KMS-11 (cell line): ENCODE results near the gene CCR3.

ENCODE experiments used
- H2AFZ ChIP-seq: fragments of 200-600 bp; sonication (generic); 2 replicates; pipeline ENCODE4 v1.6.1; 2016; ENCODE audit warnings: antibody characterized with exemption, mixed run types, low read depth
- H3K27ac ChIP-seq: fragments of 200-600 bp; sonication (generic); 2 replicates; pipeline ENCODE4 v1.6.1; 2016; ENCODE audit warnings: mild to moderate bottlenecking, mixed run types
- H3K27me3 ChIP-seq: fragments of 200-600 bp; sonication (generic); 2 replicates; pipeline ENCODE4 v1.6.1; 2017; ENCODE audit warnings: mild to moderate bottlenecking, low read depth, mixed run types, moderate library complexity; ENCODE audit not compliant: insufficient read depth
- H3K36me3 ChIP-seq: fragments of 200-600 bp; sonication (generic); 2 replicates; pipeline ENCODE4 v1.6.1; 2017; ENCODE audit warnings: mild to moderate bottlenecking, mixed run types; ENCODE audit not compliant: insufficient read depth
- H3K4me1 ChIP-seq: fragments of 200-600 bp; sonication (generic); 2 replicates; pipeline ENCODE4 v1.6.1; 2016; ENCODE audit warnings: mild to moderate bottlenecking, low read depth, mixed run types; ENCODE audit not compliant: poor library complexity, severe bottlenecking
- H3K4me2 ChIP-seq: fragments of 200-600 bp; sonication (generic); 2 replicates; pipeline ENCODE4 v1.7.0; 2016; ENCODE audit warnings: mild to moderate bottlenecking, mixed run types
- H3K4me3 ChIP-seq: fragments of 200-600 bp; sonication (generic); IDR thresholded peaks from 2 replicates; pipeline ENCODE4 v1.6.1; 2017; ENCODE audit warnings: low read depth, low read length, mixed read lengths; ENCODE audit not compliant: insufficient read depth
- H3K79me2 ChIP-seq: fragments of 200-600 bp; sonication (generic); 2 replicates; pipeline ENCODE4 v1.6.1; 2016; ENCODE audit warnings: low read depth, mixed run types; ENCODE audit not compliant: insufficient read depth
- H3K9ac ChIP-seq: fragments of 200-600 bp; sonication (generic); 2 replicates; pipeline ENCODE4 v1.6.1; 2016; ENCODE audit warnings: mild to moderate bottlenecking, mixed run types
- H4K20me1 ChIP-seq: fragments of 200-600 bp; sonication (generic); 2 replicates; pipeline ENCODE4 v1.6.1; 2016; ENCODE audit warnings: mild to moderate bottlenecking, mixed run types; ENCODE audit not compliant: insufficient read depth
- CTCF ChIP-seq: fragments of 200-600 bp; sonication (generic); conservative IDR thresholded peaks from 2 replicates; pipeline ENCODE4 v1.6.1; 2017; ENCODE audit warnings: low read depth, mild to moderate bottlenecking, antibody characterized with exemption, low read length, moderate library complexity, mixed read lengths

CCR3 gene

GRCh38 chr3:46231323-46231722 lies 10.9 kb upstream of the CCR3 start:
- H3K4me1 ChIP-seq, result no peaks in the 10 kb centered on the region
- no peak overlapping the region for H3K4me2 ChIP-seq
- H3K9ac ChIP-seq, result no peak overlapping the region
- H3K27ac ChIP-seq, result no peak overlapping the region
- no peaks in the 10 kb centered on the region for H3K36me3 ChIP-seq
- no peaks in the 10 kb centered on the region for H3K27me3 ChIP-seq
- H3K79me2 ChIP-seq, result no peaks in the 10 kb centered on the region
- no peak overlapping the region for H2AFZ ChIP-seq
- H3K4me3 ChIP-seq, result no peak overlapping the region
- no peaks in the 10 kb centered on the region for H4K20me1 ChIP-seq
- no peak for TF ChIP-seq CTCF

- H4K20me1 ChIP-seq, result no peaks in the 10 kb centered on the region
- no peak overlapping the region for H3K27ac ChIP-seq
- no peaks in the 10 kb centered on the region for H3K4me1 ChIP-seq
- H3K79me2 ChIP-seq, result no peaks in the 10 kb centered on the region
- H3K4me3 ChIP-seq, result no peak overlapping the region
- TF ChIP-seq CTCF, result no peak
- H3K9ac ChIP-seq, result no peak overlapping the region
- no peaks in the 10 kb centered on the region for H3K27me3 ChIP-seq
- no peak overlapping the region for H2AFZ ChIP-seq
- no peaks in the 10 kb centered on the region for H3K36me3 ChIP-seq
- H3K4me2 ChIP-seq, result no peak overlapping the region
These were observed 9.1 kb upstream of the CCR3 start for GRCh38 chr3:46233194-46233593.

GRCh38 chr3:46235425-46235824 lies 6.8 kb upstream of the CCR3 start:
- Histone ChIP-seq H2AFZ (no peak overlapping the region), H3K9ac (no peak overlapping the region), H4K20me1 (no peaks in the 10 kb centered on the region), H3K79me2 (no peaks in the 10 kb centered on the region), H3K27ac (no peak overlapping the region), H3K27me3 (no peaks in the 10 kb centered on the region), H3K4me3 (no peak overlapping the region), H3K36me3 (no peaks in the 10 kb centered on the region), H3K4me2 (no peak overlapping the region), H3K4me1 (no peaks in the 10 kb centered on the region)
- no peak for TF ChIP-seq CTCF

GRCh38 chr3:46236294-46237054 lies 5.8 kb upstream of the CCR3 start:
- Histone ChIP-seq H3K36me3 (no peaks in the 10 kb centered on the region), H3K9ac (no peak overlapping the region), H3K27ac (no peak overlapping the region), H2AFZ (no peak overlapping the region), H3K4me2 (no peak overlapping the region), H3K27me3 (no peaks in the 10 kb centered on the region), H3K79me2 (no peaks in the 10 kb centered on the region), H4K20me1 (no peaks in the 10 kb centered on the region), H3K4me3 (no peak overlapping the region), H3K4me1 (no peaks in the 10 kb centered on the region)
- TF ChIP-seq CTCF, result no peak
